ENCODE results near the gene ESR1.

The ESR1 gene

DNA sequence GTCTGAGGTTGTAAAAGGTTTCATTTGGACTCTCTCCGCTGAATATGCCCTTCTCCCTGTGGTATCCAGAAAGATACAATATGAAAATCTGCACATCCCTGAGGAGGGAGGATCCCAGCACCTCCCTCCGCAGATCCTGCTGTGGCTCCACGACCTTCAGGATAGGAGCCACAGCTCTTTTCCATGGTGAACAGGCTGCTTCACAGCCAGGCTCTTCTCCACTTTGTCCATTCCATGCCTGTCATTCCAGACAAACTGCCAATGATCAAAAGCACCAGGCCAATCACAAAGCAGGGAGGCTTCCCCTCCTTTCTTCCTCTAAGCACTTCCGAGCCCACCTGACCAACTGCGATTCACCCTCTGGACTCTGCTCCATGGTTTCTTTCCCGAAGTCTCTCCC is 339.8 kb downstream of the ESR1 start:
- DNase-seq = no peak

DNA sequence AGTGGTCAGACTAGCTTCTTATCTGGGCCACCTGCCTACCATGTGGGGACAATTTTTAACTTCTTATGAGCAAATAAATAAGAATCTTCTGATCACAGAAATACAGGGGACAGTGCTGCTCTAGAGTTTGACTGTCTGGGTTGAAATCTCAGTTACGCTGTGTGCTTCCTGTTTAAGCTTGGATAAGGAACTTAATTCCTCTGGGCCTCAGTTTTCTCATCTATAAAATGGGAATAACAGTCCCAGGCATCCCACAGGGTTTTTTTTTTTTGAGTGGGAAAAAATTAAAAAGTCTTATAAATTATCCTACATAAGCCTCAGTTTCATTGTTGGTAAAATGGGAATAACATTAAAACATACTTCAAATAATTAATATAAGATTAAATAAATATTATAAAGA is 340.9 kb downstream of the ESR1 start:
- DNase-seq = no peak

DNA sequence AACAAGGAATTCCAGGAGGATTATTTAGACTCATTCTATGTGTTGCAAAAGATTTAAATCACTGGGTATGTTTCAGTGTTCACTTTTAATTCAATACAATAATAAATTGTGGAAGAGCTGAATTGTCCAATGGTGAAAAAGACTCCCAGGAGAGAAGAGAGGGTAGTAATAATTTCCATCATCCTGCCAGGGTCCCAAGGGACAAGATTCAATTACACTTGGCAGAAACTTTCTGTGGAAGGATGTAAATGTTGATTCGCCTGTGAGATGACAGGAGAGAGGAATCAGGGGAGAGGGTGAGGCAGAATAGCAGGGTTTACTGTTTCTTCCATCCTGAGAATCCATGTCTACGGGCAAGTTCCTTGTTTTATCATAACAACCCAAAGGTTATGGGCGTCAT is 342.7 kb downstream of the ESR1 start:
- no peak for DNase-seq

DNA sequence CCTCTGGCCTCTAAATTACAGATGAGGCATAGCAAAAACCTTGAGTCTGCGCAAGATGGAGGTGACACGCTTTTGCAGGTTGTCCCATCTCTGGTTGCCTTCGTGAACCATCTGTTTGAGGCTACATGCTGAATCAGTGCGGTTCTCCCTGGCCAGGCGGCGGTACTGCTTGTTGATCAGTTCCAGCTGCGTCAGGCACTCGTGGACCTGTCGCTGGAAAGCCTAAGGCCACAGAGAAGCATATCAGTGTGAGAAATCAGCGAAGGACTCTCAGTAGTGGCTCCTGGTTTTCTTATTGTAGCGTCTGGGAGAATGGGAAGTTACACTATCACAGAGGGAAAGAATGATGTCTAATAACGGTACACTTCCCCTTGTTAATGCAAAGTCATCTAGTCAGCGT is 344.4 kb downstream of the ESR1 start:
- DNase-seq = no peak

DNA sequence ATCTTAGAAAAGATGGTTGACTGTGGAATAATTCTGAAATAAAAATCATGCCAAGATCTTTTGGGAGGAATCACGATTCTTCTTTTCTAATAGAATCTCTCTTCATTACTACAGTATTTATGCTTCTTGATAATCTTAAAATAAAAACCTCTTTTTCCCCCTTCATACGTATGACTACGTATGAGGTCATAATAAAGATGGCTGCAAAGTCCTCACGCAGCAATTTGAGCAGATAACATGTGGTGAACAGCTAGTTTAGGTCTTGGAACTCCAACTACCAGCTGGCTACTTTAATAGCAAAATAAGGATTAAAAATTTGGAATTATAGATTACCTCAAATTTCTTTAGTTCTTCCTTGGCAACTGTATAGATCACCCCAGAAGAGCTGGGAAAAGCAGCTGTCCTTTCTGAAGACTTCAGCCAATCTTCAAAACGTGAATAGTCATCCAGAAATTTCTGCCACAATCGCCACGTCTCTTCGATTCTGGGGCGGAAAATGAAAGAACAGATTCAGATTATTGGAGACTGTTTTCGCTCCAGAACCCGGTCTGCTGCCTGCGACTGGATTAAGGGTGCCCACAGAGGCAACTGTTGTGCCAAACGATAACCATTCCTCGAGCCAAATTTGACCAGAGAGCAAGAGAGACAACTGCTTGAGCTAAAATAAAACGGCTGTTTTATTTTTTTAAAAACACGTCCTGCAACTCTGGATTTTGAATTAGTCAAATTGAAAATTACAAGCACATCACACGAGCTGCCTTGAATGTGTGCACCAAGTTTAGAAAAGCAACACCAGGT is 347.3 kb downstream of the ESR1 start:
- DNase-seq = no peak

DNA sequence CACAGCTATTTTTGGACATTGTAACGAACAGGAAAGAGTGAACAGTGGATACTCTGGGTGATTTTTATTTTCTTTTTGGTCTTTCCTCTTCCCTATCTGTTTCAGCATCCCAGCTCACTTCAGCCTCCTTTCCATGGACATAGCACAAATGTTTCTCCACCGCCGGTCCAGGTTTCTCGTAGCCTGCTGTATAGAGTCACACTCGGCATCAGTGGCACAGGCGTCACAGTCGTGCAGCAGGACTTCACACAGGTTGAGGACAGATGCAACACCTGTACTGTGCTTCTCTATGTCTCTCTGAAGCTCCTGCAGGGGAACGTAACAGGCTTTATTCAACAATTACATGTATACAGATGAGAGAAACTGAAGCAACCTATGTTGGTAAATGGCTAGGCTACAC is 348.3 kb downstream of the ESR1 start:
- no peak for DNase-seq

DNA sequence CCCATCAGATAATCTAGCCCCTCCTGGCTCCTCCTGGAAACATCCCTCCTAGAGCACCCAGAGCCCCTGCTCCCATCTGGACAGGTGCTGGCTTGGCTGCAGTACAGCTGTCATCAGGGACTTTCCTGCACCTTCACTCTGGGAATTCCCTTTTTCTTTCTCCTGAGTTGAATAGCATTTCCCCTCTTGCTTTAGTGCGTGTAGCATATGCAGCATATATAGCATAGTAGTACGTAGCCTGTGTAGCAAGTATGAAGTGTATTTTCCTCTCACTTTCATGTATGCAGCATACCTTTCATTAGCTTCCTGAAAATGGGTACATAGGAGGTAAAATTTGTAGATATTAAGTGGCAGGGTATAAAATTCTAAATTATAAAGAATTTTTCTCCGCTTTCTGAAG is 352.9 kb downstream of the ESR1 start:
- DNase-seq = no peak

DNA sequence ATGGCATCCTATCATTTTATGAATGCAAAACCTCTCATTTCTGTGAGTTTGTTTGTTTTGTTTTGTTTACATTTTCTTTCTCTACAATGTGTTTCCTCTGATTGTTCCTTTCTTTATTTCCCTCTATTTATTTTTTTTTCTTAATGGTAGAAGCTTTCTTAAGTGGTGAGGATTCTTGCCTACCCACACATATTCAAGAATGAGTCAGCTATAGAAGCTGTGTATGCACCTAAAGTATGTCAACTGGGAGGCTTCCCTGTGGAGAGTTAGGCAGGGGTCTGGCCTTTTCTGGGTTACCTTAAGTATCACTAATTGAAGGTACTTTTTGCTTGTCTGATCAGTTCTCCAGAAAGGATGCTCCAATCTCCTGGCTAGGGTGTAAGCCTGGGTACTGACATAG is 354.0 kb downstream of the ESR1 start:
- DNase-seq = no peak

DNA sequence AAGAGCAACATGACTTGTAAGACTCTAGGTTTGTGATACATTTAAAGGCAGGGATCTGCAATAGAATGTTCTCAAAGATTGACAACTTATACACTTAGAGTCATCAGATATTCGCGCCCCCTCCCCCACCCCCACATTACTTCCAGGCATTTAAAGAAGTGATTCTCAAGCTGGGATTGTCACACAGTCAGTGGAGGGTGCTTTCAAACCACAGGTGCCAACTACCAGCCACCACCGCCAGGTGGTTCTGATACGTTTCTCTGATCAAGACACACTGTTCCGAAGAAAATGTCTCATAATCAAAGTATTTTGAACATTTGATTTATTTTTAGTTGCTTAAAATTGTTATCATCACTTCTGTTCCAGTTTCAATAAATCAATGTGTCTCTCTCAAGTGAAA is 357.5 kb downstream of the ESR1 start:
- no peak for DNase-seq

DNA sequence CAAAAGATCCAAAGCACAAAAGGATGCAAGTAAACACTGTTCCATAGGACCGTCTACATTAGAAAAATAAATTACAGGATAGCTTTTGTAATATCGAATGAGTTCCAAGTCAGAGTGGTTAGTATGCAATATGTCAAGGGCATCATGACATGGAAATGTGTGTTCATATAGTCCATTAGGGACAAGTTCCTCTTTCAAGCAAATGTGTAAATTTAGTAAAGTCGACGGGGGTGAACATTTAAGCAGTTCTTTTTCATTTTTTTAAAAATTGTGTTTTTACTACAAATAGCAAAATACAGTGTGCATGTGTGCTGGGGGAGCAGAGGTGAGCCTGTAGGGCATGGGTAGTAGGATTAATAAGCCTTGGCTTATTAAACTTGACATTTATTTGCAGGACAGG is 359.0 kb downstream of the ESR1 start:
- no peak for DNase-seq

DNA sequence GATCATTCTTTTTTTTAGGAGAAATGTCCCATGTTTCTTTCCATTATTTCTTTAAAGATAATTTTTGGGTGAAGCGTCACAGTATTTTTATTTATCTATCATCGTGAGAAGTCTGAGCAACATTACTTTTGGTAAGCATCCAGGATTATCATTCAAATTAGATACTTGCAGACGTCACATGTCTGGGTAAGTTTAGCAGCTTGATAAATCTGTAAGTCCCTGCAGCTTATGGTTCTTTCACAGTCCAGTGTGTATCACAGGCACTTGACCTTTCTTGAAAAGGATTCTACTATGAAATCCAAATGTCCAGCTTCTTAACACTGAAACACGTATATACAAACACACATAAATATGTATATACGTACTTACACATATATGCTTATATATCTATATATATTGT is 359.4 kb downstream of the ESR1 start:
- DNase-seq = no peak

DNA sequence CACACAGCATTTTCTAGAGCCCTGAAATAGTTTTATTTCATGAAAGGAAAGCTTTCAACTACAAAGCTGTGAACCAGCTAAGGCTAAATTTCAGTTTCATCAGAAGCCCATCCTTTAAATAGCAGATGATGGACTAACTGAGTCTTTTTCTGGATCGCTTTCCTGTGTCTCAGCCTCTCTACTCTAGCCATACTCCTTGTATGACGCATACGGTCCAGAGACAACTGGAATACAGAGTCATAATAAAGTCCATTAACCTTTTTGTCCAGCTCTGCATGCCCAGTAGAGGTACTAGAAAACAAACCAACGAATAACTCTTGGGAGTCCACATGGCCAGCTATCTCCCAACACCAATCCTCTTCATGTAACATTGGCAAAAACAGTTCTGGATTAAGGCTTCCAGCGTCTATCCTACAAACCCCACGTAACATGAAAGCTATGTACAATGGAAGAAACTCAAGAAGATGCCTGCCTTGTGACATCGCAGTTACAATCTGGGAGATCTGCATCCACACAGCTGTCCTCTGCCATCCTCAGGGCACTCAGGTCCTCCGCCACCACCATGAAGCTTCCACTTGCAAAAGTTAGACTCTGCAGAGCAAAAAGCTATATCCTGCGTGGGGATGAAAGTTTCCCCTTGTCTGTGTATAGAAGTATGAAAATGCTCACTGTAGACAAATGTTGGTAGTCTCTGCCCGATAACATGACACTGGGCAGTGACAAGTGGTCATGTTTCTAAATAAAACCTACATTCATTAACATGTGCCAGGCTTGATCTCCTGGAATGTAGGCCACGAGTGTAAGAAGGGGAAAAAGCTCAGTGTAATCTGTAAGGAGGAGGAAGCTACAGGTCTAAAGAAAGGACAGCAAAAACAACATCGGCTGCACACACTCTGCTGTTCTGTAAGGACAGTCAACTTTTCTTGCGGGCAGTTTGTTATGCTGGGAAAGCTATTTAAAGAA is 360.4 kb downstream of the ESR1 start:
- DNase-seq = no peak

DNA sequence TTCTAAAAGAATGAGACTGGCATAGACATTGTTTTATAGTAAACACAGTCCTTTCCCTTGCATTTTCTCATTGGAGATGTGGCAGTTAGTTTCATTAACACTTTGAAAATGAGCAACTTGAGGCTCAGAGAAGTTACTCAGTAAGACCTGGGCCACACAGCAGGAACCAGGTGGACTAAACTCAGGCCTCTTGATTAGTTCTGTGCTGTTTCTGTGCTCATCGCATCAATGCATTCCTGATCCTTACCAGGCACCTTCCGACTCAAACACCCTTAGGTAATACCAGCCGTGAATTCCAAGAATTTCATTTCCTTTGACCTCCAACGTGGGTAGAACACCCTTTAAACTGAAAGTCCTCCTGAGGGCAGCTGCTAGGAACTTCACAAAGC is 362.8 kb downstream of the ESR1 start:
- DNase-seq = no peak

DNA sequence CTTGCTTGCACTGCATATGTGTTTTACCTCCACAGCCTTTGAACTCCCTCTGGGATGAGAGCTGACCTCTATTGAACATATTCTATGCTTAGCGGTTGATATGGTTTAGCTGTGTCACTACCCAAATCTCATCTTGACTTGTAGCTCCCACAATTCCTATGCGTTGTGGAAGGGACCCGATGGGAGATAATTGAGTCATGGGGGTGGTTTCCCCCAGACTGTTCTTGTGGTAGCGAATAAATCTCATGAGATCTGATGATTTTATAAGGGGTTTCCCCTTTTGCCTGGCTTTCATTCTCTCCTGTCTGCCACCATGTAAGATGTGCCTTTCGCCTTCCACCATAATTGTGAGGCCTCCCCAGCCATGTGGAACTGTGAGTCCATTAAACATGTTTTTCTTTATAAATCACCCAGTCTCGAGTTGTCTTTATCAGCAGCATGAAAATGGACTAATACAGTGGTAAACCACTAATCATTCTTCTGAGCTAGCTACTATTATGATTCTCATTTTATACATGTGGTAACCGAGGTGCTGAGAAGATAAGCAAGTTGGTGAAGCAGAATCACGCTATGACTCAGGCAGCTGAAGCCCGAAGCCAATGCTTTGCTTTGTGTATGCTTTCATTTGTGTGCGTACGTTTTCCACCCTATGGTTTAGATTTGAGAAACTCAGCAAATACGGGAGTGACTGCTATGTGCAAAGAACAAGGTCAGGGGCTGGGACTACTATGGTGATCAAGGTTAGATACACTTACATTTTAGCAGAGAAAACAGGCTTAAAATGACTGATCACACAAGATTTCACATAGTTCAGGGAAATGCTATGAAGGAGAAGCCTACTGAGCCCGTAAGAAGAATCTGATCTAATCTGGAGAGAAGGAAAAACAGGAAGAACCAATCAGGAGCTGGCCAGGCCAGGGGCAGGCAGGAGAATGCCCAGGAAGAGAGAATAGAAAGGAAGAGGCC is 363.5 kb downstream of the ESR1 start:
- DNase-seq = no peak

DNA sequence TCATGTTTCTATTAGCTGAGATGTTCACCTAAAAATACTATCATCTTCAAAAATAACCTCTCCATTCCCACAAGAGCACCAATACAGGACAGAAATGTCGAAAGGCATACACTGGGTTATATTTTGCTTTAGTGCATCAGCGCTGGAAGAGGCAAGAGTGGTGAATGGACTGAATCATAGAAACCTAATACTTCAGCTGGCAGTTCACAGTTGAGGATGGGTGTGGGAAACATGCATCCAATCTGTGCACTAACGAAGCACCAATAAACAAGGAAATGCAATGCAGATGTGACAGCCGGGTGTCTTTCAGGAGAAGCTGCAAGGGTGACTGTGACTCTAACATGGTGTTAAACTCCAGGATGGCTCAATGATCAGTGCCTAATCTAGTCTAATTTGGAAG is 365.8 kb downstream of the ESR1 start:
- DNase-seq = no peak

DNA sequence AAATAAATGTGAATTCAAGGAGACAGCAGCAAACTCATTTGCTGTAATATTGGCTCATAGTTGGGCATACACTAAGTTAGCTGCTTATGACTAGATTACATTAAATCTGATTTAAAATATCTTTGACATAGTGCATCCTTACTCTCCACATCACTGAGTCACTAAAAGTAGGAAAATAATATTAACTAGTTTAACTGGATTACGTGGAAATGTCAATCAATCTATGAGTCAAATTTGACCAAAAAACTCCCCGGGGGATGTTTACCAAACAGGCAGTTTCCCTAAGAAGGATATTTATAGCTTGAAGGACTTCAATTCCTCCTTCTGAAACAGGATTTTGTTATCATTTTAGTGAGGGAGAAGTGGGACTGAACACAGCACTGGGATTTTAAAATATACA is 366.5 kb downstream of the ESR1 start:
- no peak for DNase-seq

DNA sequence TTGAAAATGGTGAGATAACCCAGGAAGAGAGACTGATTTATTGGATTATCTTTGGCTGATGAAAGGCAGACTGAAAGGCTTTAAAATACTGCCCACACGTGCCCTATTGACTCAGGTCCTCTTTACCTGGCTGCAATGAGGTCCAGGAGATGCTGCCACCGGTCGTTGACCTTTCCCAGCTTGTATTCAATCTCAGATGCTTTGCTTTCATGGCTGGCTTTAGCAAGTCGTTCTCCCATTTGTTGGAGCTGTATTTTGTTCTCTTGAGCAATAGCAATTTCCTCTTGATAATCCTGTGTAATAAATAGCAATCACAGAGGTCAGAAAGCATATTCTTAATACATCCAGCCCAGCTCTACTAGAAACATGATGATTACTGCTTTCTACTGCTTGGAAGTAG is 368.8 kb downstream of the ESR1 start:
- DNase-seq = no peak
